GF-D8 (cell line): ENCODE results near the gene PLEKHG3.

Experiments used
- DNase-seq: peaks from one replicate; lab custom pipeline; 2025; lab: John Stamatoyannopoulos, UW

The PLEKHG3 gene

DNA sequence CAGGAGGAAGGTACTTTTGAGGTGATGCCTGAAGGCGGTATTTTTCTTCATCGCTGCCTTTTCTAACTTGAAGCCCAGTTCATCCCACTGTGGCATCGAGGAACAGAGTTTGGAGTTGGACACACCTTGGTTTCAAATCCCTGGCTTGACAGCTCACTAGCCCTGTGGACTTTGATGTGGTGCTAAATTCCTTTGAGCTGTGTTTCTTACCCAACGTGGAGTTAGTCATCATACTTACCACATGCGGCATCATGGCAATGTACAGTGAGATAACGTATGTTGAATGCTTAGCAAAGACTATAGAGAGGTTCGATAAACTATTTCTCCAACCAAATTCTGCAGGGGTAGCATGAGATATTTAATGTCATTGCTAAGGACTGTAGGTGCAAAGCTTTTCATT, 3.4 kb downstream of the PLEKHG3 start:
- no peak for DNase-seq

- peak; percentile 94 for DNase-seq
These were observed 4.2 kb downstream of the PLEKHG3 start for GRCh38 chr14:64708148-64709004.

GRCh38 chr14:64709126-64709525, 4.9 kb downstream of the PLEKHG3 start:
- DNase-seq: no peak

DNA sequence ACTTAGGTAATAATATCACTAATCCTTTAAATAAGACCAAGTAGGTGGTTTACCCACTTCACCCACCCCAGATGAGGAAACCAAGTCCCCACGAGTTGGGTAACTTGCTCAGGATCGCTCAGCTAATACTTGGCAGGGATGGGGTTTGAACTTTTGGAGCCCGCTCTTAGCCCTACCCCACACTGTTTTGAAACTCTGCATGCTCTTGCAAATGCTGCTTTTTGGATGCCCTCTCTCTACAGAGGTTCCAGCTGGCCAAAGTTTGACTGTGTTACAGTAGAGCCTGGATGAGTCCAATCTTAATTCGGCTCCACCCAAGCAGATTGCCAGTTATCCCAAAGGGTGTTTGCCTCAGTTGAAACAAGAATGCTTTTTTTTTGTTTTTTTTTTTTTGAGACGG, 6.8 kb downstream of the PLEKHG3 start:
- DNase-seq: no peak

GRCh38 chr14:64713677-64714076, 9.5 kb downstream of the PLEKHG3 start:
- no peak for DNase-seq

GRCh38 chr14:64714432-64715025, 10.3 kb downstream of the PLEKHG3 start:
- DNase-seq: no peak

- DNase-seq: no peak
These were observed 11.0 kb downstream of the PLEKHG3 start for GRCh38 chr14:64715146-64715627.

- DNase-seq: no peak
These were observed 11.6 kb downstream of the PLEKHG3 start for GRCh38 chr14:64715628-64716412.

DNA sequence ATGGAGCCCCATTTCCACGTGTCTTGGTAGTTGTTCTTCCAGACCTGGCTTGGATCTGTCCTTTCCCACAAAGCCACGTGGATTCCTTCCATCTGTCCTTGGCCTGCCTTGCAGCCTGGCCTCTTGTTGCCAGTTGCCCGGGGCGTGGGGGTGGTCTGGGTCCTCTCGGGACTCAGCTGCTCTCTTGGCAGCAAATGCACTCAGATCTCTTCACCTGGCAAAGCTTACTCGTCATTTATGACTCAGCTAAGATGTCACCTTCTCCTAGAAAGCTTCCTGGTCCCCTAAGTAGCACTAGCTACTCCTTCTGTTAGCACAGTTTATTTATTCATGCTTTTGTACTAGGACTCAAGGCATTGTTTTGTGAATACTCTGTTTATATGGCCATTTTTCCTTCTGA, 13.6 kb downstream of the PLEKHG3 start:
- DNase-seq: no peak

GRCh38 chr14:64718762-64719161, 14.5 kb downstream of the PLEKHG3 start:
- no peak for DNase-seq

DNA sequence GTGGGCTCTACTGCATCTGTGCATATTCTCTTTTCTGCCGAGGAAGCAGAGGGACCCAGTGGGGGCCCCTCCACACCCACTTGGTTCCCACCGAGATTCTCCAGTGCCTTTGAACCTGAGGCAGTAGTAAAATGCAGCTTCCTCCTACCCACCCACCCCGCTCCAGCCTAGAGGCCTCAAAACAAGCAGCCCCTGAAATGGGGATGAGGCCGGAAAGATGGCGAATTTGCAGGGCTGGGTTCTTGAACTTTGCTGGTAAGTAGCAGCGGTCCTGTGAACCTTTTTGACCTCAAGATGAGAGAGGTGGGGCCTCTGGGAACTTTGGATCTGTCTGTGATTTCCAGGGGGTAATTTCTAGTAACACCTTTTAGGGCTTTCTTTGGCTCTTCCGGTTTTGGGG, 15.4 kb downstream of the PLEKHG3 start:
- DNase-seq: no peak

DNA sequence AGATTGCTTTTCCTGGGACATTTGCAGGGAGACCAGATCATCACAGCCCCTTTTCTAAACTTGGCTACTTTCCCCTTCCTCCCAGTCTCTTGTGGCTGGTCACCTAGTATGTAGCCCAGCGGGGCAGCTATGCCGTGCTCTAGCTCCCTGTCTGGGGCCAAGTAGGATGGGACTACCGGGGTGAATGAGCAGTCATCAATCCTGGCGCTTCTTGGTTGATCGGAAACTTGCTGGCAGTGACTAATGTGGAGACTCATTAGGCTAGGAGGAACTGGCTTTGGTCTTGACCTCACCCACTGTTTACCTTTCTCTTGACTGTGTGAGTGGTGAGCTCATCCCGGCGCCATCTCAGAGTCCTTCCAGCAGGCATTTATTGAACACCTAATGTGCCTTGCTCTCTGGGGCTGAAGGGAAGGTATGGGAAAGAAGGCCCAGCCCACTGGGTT, 15.9 kb downstream of the PLEKHG3 start:
- DNase-seq: no peak

GRCh38 chr14:64721391-64721791, 17.2 kb downstream of the PLEKHG3 start:
- no peak for DNase-seq

DNA sequence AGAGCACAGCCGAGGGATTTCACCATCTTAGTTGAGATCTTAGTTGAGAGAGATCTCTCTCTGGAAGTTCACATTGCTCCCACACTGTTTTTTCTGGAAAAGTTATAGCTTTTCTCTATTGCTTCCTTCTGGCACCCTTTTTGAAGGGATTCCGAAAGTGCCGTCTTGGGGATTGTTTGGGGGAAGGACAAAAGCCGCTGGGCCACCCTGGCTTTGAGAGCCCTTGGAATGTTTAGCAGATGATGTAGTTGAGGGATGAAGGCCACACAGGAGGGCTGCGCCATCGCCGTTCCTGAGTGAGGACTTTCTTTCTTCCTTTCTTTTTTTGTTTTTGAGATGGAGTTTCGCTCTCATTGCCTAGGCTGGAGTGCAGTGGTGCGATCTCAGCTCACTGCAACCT, 17.7 kb downstream of the PLEKHG3 start:
- DNase-seq: no peak

DNA sequence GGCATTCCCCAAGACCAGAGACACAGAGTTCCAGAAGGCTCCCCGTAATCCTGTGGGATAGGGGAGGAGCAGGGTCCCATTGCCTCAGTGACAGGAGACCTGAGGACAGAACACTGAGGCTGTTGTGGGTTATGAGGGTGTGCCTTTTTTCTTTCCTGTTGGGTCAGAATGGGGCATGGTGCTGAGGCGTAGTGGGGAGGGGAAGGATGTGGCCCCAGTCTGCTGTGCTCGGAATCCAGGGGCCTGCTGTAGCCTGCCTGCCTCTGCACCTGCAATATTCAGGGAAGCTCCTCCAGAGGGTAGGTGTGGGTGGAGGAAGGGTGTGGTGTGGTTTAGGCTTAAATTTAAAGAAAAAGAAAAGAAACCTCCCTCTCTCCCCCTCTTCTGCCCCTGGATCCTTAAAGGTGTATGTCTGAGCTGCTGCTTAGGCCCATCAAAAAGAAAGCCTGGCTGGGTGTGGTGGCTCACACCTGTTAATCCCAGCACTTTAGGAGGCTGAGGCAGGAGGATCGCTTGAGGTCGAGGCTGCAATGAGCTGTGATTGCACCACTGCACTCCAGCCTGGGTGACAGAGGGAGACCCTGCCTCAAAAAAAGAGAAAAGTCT, 18.7 kb downstream of the PLEKHG3 start:
- DNase-seq: no peak

- DNase-seq: no peak
These were observed 19.7 kb downstream of the PLEKHG3 start for GRCh38 chr14:64723691-64724577.

DNA sequence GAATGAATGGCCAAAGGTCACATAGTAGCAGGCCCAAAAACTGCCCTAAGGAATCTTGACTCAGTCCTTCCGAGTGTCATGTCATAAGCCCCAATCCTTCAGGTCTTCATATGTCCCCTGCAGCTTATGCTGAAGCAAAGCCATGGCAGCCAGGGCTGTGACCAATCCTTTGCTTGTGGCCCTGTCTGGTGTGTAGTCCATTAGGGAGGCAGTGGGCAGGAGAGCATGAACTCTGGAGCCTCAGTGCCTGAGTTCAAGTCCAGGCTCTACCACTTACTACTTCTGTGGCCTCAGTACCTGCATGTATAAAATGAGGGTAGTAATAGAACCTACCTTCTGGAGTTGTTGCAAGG, 20.3 kb downstream of the PLEKHG3 start:
- no peak for DNase-seq

- no peak for DNase-seq
These were observed 21.1 kb downstream of the PLEKHG3 start for GRCh38 chr14:64725261-64725815.

DNA sequence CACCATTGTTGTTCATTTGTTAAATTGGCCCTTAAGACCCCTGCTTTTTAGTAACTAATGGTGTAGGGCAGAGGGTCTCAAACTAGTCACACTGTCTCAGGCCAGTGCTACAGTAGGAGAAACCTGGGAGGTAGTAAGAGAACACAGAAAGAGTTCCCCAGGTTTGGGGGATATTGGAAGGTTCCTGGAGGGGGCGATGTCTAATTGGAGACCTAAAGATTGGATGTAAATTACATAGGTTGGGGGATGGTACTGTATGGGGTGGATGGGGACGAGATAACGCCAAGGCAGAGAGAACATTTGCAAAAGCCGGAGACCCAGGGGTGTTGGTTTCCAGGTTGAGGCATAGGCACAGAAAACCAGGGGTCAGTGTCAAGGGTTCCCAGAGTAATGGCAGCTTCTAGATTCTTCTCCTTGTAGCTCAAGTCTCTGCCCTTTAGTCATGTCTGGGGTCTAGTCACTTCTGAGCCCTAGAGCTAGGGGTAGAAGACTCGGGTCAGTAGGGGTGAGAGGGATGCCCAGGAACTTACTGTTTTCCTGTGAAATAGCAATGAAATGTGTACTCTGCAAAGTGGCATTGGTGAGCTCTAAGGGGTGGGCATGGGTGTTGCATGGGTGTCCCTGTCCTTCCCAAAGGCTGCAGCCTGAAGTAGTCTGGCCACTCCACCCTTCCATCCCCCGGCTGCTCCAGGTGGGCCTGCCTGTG, 21.8 kb downstream of the PLEKHG3 start:
- DNase-seq: no peak

- DNase-seq: no peak
These were observed 22.3 kb downstream of the PLEKHG3 start for GRCh38 chr14:64726585-64726890.
